Measurements from ENCODE around the gene DSCAML1.

DNA sequence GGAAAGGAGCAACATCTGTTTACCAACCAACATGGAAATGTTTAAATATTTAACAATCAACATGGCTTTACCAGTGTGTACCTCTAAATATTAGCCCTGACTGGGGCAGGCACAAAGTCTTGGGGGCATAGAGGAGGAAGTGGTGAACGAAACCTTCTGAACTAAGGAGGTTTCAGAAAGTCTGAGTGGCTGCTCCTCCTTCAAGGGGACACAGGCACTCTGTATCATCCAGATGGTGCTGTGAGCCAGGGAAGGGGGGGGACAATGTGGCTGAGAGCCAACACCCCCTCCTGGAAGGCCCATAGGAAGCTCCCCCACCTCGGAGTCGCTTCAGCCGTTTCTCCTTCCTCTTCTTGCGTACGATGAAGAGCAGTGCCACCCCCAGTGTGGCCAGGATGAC is 361.7 kb downstream of the DSCAML1 start:
- TF ChIP-seq POLR2AphosphoS5 (IDR thresholded peaks at IDR 0.05) = no peak
- TF ChIP-seq, protein P1, sequence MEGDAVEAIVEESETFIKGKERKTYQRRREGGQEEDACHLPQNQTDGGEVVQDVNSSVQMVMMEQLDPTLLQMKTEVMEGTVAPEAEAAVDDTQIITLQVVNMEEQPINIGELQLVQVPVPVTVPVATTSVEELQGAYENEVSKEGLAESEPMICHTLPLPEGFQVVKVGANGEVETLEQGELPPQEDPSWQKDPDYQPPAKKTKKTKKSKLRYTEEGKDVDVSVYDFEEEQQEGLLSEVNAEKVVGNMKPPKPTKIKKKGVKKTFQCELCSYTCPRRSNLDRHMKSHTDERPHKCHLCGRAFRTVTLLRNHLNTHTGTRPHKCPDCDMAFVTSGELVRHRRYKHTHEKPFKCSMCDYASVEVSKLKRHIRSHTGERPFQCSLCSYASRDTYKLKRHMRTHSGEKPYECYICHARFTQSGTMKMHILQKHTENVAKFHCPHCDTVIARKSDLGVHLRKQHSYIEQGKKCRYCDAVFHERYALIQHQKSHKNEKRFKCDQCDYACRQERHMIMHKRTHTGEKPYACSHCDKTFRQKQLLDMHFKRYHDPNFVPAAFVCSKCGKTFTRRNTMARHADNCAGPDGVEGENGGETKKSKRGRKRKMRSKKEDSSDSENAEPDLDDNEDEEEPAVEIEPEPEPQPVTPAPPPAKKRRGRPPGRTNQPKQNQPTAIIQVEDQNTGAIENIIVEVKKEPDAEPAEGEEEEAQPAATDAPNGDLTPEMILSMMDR (IDR thresholded peaks at IDR 0.05) = no peak
